Measurements from ENCODE around the gene ZNF451.

Gene ZNF451

DNA sequence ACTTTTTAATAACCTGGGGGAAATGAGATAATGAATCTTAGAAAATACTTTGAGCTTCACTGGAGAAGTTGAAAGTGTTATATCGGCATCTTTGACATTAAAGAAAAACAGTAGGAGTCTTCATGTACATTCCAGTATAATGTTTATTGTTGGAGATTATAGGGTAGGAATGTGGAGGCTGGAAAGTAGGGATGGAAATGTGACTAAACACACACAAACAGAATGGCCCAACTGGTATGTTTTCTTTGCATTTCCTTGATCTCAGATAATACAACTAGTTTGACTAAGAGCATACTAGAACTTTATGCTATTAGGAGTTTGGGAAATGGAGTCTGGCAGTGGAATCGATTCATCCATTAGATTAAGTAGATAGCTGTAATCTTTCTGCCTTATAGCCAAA, 72.0 kb downstream of the ZNF451 start:
- DNase-seq: no peak

DNA sequence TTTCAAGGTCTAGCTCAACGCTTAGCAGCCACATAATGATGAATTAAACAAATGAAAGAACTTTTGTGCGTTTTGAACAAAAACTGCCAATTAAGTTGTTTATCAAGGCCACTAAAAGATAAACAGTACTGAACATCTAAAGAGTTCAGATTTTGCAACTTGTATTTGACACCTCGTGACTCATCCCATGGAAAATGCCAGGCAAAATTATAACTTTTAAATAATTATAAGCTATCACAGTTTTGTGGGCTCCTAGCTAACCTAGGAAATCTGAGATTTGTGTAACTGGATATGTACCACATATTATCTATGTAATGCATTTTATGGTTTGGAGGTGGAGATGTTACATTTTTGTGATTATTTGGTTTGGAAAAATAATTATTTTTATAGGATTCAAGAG, 72.5 kb downstream of the ZNF451 start:
- no peak for DNase-seq

DNA sequence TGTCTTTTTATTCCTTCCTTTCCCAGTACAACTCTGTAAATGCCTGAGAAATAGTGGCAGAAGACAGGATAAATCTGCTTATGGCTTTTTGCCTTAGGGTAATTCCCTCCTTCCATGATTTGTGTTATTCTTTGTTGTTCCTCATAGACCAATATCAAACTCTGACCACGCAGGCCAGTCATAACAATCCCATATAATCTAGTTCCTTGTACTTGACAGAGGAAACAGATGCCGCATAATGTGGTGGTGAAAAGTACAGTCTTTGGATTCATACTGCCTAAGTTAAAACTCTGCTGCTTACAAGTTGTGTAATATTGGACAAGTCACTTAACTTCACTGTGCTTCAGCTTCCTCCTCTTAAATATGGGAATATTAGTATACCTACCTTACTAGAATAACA, 74.0 kb downstream of the ZNF451 start:
- DNase-seq: no peak

DNA sequence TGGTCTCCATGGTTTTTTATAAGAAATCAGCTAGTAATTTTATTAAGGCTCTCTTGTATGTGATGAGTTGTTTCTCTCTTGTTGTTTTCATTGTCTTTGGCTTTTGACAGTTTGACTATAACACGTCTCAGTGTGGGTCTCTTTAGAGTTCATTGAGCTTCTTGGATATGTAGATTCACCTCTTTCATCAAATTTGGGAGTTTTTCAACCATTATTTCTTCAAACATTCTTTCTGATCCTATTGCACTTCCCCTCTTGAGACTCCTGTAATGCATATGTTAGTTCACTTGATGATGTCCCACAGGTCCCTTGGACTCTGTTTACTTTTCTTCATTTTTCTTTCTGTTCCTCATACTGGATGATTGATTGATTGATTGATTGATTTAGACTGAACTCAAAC, 75.1 kb downstream of the ZNF451 start:
- DNase-seq: no peak

DNA sequence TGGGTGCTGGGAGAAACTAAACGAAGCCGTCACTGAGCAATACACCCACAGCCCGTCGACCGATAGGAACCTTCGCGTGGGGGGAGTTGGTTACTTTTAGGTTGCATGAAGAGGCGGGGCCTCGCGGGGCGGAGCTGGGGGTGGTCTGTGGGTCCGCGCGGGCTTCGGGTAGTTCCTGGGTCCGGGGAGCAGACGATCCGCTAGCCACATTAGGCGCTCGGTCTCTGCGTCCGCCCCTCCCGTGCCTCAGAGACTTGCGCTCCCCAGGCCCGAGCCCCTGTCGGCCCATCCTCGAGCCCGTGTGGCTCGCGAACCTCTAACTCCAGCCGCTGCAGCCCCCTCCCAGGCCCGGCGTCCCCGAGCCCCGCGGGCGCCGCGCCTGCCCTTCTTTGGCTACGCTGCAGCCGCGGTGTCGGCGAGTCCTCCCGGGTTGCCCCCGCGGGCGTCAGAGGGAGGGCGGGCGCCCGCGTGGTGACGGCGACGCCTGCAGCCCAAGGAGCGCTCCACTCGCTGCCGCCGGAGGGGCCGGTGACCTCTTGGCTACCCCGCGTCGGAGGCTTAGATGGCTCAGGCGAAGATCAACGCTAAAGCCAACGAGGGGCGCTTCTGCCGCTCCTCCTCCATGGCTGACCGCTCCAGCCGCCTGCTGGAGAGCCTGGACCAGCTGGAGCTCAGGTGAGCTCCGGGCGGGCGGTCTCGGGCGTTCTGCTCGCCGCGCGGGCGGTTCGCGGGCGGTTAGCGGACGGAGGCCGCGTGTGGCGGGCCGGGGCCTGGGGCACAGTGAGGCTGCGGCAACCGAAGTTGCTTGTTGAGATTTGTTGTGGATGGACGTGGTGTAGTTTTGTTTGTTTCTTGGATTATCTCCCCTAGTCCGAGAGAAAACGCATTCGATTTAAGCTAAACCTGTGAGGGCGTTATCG, 82.4 kb downstream of the ZNF451 start, which contains the start of gene BAG2:
BAG2 (plus strand) TSS at position 191 of the 920 bp plus-strand sequence; CDS start at position 563, 372 bp downstream.
- DNase-seq: peak; percentile 87

DNA sequence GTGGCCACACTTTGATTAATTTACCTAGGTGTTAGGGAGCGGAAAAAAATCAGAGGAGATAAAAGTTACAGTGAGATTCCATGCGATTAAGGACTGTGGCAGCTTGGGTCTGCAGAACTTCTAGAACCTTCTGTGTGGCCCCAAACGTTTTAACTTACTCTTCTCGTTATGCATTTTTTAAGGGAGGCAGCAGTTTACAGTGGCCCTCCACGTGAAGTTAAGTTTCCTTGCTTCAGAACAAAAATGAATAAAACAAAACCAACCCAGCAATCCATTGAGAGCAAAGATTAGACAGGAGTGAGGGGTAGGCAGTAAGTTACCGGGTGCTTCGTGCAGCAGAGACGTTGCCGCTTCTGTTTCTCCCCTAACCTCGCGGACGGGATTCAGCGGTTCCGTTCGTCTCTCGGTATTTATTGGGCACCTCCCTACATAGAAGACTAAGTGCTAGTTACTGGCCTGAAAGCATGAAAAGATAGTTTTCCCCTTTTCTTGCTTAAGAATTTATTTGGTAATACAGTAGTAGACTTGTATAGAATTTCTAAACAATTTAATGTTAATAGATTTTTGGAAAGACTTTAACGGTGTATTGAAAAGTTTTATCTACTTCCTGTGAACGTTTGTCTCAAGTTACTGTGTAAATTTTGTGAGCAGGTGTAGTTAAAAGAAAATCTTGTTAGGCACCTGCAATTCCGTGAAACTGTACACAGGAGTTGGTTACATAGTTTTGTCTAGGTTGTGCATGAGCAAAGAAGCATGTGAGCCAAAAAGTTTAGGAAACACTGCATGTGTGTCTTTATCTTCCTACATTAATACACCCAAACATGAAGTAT, 83.3 kb downstream of the ZNF451 start:
- DNase-seq: peak; percentile 3

DNA sequence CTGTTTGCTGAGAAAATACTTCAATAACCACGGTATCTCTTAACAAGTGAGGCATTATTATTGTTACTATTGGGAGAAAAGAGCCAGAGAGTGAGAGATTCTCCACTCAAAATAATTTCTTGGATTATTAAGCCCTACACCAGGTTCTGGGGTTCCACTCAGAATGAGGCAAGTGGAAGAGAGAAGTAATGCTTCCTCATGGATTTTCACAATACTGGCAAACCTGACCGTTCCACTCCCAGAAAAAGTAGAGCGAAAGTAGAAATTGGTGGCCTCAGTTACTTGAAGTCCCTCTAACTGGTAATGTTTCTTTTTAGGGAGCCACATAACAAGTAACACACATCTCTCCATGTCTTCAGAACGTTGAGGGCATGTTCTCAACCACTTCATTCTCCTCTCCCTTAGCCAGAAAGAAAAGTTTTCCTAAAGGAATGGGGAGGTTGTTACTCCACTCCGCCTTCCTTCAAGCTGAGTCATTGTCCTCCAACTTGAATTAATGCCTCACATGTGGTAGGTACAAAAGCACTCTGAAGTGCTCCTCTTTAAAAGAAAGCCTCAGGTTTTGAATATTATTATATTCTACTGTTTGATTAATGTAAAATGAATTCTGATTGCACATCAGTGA, 84.0 kb downstream of the ZNF451 start:
- DNase-seq: no peak

DNA sequence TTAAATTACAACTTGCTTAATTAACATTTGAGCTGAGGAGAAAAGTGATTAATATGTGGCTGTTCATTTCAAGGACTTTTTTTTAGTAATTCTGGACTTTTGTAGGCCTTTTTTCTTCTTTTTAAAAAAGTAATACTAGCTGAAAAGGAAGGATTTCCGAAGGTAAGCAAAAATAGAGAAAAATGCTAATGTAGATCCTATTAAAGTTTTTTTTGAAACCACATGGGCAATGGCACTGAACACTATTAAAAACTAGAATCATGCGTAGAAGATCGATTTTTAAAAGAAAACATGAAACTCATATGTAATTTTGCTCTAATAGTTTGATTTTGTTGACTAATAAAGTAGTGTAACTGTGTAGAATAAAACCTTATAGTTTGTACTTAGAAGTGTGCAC, 84.5 kb downstream of the ZNF451 start:
- no peak for DNase-seq

DNA sequence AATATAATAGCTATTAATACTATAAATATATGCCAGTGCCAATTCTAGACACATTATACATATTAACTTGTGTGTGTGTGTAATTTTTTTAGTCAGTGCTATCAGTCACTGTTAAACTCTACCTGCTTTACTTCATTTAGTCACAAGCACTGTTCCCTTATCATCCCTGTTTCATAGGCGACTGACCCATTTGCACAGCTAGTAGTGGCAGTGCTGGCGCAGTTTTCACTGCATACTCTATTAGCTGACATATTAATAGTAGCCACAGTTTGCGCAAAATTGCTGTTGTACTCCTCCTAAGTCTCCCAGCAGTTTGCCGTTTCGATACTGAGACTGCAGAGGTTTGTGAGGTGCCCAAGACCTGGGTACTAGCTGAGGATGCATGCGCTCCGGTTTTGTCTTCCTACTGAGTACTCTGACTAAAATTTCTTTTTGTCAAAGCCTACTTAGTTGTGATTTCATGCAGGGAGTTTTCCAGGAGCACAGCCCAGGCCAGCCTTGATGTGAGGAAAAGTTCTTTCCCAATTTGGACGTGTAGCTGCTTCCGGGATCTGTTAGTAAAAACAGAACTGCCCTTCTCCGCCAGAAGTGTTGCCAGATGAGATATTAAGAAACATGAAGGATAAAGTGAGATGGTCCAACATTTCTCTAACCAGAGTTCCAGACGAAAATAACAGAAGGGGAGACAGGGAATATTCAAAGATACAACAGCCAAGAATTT, 87.7 kb downstream of the ZNF451 start:
- DNase-seq: no peak

DNA sequence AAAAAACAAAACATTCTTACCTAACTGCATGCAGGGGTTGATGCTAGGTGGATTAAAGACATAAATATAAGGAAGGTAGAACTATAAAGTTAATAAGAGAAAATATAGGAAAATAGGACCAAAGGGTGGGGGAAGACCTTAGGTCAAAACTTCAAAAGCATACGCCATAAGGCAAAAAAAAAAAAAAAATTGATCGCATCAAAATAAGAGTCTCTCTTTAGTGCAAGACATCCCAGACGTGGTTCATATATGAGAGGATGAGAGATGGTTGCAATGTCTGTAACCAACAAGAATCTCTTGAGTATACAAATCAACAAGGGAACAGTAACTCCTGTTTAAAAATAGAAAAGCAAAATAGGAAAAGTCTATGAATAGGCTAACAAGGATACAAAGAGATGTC, 90.6 kb downstream of the ZNF451 start:
- DNase-seq: no peak

DNA sequence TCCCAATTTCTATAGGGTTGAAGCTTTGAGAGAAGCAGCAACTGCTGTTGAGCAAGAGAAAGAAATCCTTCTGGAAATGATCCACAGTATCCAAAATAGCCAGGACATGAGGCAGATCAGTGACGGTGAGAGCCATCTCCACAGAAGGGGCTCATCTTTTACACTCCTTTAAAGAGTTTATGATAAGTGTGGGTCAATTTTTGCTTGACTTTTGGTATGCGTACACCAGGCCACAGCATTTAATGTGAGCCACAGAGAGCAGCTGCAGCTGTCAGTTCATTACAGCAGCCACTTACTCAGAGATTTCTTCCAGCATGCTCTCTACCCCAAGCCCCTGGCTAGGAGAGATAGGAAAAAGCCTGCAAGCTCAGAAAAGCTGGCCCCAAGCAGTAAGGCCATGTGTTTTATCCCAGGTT, 92.0 kb downstream of the ZNF451 start:
- DNase-seq: no peak

DNA sequence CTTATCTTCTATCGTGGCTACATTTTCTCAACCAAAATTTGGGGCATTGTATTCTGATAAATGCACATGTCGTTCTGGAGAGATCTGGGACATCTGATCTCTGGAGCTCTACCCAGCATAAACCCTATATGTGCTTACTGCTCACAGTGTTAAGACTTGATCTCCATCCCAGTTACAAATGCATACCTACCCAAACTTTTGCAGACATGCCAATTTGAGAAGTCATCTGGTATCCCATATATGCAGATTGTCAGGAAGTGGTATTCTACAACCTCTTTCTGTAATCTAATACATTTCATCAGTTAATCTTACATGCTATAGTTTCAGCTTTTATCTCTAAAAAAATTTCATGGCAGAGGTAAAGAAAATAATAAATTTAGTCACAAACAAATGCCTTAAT, 93.3 kb downstream of the ZNF451 start:
- no peak for DNase-seq

DNA sequence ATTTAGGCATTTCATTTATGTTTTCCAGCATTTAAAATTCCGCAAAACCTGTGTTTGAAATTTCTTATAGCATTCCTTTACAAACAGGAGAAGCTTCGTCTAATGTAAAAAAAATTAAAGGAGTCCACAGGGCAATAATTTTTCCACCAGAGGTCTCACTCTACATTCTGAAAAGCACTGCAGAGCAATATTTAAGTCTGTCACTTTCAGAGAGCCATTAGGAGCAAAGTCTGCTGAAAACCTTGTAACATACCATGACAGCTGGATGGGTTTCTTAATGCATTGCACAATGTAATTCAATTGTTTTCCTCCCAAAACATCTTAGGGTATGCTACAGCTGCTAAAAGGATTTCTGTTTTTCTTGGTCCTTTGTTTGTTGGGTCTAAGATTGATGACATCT, 100.2 kb downstream of the ZNF451 start:
- no peak for DNase-seq

DNA sequence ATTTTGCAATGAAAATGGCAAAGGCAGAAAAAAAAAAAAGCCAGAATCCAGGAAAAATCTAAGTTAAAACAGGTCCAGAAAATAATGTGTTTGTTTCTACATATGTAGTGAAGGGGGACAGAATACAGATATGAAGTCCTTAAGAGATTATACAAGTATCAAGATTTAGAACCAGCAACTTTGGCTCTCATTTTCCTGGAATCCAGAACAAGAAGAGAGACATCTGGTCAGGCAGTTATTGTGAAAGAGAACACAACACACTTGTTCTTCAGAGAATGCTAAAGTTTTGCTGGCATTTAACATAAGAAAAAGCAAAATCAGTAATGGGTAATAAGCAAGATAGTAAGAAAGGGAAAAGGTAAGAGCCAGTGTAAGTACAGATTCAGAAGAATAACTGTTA, 103.2 kb downstream of the ZNF451 start:
- no peak for DNase-seq

DNA sequence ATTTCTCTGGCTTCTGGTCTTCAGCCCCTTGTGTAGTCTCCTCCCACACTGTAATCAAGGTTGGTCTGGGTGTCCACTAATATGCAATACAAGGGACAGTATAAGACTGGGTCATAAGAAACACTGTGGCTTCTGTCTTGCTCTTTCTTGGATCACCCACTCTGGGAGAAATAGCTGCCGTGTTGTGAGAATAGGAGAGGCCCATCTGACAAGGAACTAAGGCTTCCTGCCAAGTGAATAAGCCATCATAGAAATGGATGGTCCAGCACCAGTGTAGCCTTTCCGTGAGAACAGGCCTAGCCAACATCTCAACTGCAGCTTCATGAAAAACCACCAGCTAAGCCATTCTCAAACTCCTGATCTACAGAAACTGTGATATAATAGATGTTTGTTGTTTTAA, 105.5 kb downstream of the ZNF451 start:
- DNase-seq: no peak

DNA sequence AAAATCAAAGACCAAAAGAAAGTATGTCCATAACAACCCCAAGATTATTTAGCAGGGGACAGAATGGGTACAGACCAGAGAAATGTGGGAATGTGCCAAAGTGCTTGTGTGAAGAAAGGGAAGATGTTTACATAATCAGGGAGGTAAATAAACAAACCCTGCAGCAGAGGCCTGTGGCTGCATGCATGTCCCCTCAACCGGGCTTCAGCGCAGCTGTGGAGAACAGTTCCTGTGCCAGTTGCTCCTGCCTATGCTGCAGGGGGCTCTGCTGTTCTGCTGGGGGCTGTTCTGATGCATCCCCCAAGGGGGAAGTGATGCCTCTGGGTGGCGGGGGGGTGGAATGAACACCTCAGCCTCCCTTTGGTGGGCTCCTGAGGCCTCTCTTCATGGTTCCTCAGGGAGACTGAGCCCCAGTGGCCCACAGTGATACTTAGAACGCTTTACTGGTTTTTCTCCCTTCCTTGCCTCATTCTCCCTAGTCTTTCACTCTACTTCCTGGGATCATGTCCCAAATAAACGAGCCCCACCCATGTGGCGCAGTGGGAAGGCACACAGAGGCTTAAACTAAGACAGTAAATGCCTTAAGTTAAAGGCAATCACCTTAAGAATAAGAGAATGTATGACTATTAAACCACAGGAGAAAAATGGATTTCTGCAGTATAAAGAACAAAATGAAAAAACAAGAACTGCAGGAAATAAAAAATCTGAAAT, 109.1 kb downstream of the ZNF451 start:
- no peak for DNase-seq

DNA sequence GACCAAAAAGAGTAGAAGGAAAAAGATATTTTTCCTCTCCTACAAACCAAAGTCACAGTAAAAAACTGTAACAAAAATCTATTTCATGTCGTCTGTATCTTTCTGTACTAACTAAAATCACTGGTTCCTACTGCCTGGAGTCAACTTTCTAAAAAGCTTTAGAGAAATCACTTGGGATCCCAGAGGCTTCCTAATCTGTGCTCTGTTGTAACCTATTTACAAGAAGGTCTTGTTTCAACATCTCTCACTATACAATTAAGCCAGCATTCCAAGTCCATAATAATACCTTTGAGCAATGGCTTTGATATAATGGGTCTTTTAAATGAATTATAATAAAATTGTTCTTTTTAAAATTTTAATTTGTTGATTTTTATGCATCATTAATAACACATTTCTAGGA, 111.7 kb downstream of the ZNF451 start:
- DNase-seq: no peak

DNA sequence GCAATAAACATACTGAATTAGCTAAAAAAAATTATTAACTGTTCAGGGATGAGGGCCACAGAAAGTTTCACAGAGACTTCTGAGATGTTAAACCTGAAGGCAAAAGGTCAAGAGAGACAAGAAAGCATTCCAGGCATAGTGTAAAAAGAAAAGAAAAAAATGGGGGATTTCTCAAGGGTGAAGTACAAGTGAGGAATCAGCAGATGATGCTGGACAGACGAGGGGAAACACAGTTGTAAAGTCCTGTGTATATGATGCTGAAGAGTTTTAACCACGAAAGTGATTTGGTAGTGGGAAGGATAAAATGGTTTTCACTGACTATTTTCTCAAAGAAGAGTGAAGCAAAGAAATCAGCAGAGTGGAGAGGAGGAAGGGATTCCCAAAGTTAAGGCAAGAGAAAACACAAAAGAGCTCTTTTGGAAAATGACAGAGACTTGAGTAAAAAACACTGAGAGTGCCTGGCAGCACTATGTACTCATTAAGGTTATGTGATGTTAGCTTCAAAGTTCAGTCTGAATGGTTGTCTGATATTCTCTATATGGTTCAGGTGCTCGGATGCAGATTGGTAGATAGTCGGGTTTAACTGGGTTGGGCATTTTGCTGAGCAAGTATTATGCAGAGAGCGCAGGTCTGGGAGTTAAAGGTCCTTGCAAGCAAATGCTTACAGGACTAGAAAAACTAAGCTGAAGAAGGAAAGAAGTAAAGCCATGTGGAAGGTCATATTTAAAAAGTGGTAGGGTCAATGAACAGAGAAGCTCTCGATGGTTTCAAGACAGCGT, 115.8 kb downstream of the ZNF451 start:
- no peak for DNase-seq

DNA sequence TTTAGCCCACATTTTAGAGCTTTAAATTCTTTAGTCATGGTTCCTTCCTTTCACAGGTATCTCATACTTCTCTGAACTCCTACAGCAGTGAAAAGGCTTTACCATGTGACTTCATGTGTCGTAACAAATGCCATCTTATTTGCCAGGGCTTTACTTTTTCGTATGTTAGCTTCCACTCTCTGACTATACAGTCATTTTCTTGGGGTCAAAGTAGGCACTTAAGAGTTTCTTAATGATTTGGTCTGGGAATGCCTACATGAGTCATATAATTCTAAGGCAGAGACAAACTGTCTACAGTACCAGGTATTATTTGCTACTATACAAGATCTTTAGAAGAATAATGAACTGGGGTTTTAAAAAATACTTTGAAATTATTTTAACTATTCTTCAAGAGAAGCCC, 117.2 kb downstream of the ZNF451 start:
- DNase-seq: no peak

DNA sequence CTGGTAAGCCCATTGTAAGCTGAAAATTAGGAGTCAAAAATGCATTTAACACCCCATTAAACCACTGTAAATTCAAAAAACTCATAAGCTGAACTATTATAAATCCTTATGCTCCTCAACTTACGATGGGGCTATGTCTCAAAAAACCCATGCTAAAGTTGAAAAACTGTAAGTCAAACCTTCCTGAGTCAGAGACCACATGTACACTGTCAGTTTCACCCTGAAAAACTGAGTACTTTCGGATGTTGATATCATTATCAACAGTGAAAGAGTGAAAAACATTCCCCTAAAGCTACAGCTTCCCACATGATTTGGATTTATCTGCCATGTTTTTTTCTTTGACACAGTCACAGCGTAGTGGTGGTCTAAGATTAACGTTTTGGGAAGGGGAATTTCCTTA, 117.9 kb downstream of the ZNF451 start:
- no peak for DNase-seq

DNA sequence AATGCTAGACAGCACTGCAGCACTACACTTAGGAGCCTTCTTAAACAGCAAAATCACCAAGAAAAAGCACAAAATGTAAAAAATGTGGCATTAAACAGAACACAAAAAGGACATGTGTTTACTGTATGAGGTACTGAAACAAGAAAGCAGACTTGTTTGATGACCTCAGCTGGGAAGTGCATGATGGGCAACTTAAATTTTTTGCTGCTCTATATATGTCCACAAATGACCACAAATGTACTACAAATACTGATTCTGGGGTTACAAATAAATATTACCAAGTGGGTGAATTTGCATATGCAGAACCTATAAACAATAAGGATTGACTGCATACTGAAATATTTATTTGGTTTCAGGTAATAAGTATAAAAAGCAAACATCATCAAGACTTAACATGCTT, 119.0 kb downstream of the ZNF451 start:
- DNase-seq: no peak

Measured in CD4-positive, alpha-beta T cell treated with Interferon gamma for 1 hour (primary cell).